ENCODE results near the gene NHS. TPM values are rescaled to one million over a fixed set of nuclear protein-coding genes. Genes with fewer than 3 reads are reported as not detected.
A peak's percentile ranks its signal among the peaks of the same experiment; 100 is the strongest.

NHS gene
- total and polyA plus RNA-seq, 2 of the 13 experiments (the other 11 are each of a cell fraction or from before 2014, with no cell fraction given) = 0.02 TPM; not detected in 1

GRCh38 chrX:17744896-17745523 is 370.0 kb downstream of the NHS start (continued):
- TF ChIP-seq LRRFIP1 (CRISPR knock-in tag; conservative IDR thresholded peaks at IDR 0.05) (no peak), RERE (CRISPR knock-in tag; IDR thresholded peaks at IDR 0.05; ENCODE audit: low read depth) (no peak), ARID5B (CRISPR knock-in tag; IDR thresholded peaks at IDR 0.05) (peak; percentile 76), TFDP1 (CRISPR knock-in tag; IDR thresholded peaks at IDR 0.05; ENCODE audit: borderline replicate concordance) (no peak), RBFOX2 (IDR thresholded peaks at IDR 0.05; ENCODE audit: low read depth, low read length) (no peak), ZNF652 (CRISPR knock-in tag; IDR thresholded peaks at IDR 0.05; ENCODE audit: borderline replicate concordance, low read depth) (peak; percentile 99), ZNF549 (CRISPR knock-in tag; IDR thresholded peaks at IDR 0.05) (no peak), SAFB2 (CRISPR knock-in tag; IDR thresholded peaks at IDR 0.05; ENCODE audit: borderline replicate concordance, low read depth) (no peak), RARA (CRISPR knock-in tag; IDR thresholded peaks at IDR 0.05) (no peak), SOX13 (IDR thresholded peaks at IDR 0.05) (no peak), SOX13 (CRISPR knock-in tag; conservative IDR thresholded peaks at IDR 0.05 in 1 of 2, IDR thresholded peaks at IDR 0.05 in 1 of 2) (peak in 1 of 2 experiments; percentile 61; a peak in 2 of 4 replicates), UBTF (CRISPR knock-in tag; IDR thresholded peaks at IDR 0.05) (no peak)
